PFSK-1 (cell line): ENCODE results near the gene TENM3.

ENCODE experiments used
- FOXP2 ChIP-seq: optimal IDR thresholded peaks from 2 replicates; pipeline ENCODE3; 2011; ENCODE audit warnings: borderline replicate concordance, control low read depth, inconsistent platforms; ENCODE audit not compliant: insufficient read depth; ENCODE audit errors: extremely low read length, extremely low read depth
- POLR2AphosphoS5 ChIP-seq: IDR thresholded peaks from 2 replicates; pipeline ENCODE4 v1.6.1; 2012; ENCODE audit warnings: low read depth, mild to moderate bottlenecking, control low read depth, low read length, moderate library complexity
- SIN3A ChIP-seq: IDR thresholded peaks from 2 replicates; pipeline ENCODE4 v1.6.1; 2012; ENCODE audit warnings: mild to moderate bottlenecking, low read length, moderate library complexity, borderline replicate concordance; ENCODE audit not compliant: insufficient read depth
- TAF1 ChIP-seq: IDR thresholded peaks from 2 replicates; pipeline ENCODE4 v1.6.1; 2012; ENCODE audit warnings: low read length, control low read depth, borderline replicate concordance; ENCODE audit not compliant: insufficient read depth
- TF ChIP-seq, protein P1 (sequence below), 2 experiments: IDR thresholded peaks; 2 replicates each; pipeline versions ENCODE4 v1.6.1 to v1.8.0; 2011 to 2012; ENCODE audit warnings: low read depth in 2 of 2, low read length in 2 of 2, control low read depth in 1 of 2, inconsistent platforms in 1 of 2, mild to moderate bottlenecking in 1 of 2, moderate library complexity in 1 of 2; ENCODE audit not compliant: insufficient read depth in 1 of 2

TENM3 gene

GRCh38 chr4:182367153-182367552 is 124.0 kb downstream of the TENM3 start:
- no peak for TF ChIP-seq SIN3A
- TF ChIP-seq, protein P1, sequence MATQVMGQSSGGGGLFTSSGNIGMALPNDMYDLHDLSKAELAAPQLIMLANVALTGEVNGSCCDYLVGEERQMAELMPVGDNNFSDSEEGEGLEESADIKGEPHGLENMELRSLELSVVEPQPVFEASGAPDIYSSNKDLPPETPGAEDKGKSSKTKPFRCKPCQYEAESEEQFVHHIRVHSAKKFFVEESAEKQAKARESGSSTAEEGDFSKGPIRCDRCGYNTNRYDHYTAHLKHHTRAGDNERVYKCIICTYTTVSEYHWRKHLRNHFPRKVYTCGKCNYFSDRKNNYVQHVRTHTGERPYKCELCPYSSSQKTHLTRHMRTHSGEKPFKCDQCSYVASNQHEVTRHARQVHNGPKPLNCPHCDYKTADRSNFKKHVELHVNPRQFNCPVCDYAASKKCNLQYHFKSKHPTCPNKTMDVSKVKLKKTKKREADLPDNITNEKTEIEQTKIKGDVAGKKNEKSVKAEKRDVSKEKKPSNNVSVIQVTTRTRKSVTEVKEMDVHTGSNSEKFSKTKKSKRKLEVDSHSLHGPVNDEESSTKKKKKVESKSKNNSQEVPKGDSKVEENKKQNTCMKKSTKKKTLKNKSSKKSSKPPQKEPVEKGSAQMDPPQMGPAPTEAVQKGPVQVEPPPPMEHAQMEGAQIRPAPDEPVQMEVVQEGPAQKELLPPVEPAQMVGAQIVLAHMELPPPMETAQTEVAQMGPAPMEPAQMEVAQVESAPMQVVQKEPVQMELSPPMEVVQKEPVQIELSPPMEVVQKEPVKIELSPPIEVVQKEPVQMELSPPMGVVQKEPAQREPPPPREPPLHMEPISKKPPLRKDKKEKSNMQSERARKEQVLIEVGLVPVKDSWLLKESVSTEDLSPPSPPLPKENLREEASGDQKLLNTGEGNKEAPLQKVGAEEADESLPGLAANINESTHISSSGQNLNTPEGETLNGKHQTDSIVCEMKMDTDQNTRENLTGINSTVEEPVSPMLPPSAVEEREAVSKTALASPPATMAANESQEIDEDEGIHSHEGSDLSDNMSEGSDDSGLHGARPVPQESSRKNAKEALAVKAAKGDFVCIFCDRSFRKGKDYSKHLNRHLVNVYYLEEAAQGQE (IDR thresholded peaks at IDR 0.05; ENCODE audit: insufficient read depth in 1 of 2, low read depth in 2 of 2, low read length in 2 of 2), result no peak
- TF ChIP-seq TAF1, result no peak
- TF ChIP-seq FOXP2, result no peak
- no peak for TF ChIP-seq POLR2AphosphoS5

DNA sequence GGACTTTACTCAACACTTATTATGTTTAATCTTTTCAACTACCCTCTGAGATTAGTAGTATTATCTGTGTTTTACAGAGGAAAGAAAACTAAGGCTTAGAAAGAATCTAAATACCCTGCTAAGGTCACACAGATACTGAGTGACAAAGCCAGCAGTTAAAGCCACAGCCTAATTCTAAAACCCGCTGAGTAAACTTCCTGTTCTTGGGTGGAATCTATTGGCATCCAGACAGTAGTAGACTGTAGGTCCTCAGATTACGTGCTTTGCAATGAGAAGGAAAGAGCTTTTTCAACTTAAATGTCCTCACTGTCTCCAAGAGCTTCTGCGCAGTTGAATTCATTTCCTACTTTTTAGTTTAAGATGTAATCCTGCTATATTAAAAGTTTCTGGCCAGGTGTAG is 126.0 kb downstream of the TENM3 start:
- TF ChIP-seq TAF1 (no peak), POLR2AphosphoS5 (no peak), SIN3A (no peak), FOXP2 (no peak)
- TF ChIP-seq, protein P1 (IDR thresholded peaks at IDR 0.05; ENCODE audit: insufficient read depth in 1 of 2, low read depth in 2 of 2, low read length in 2 of 2), result no peak

- TF ChIP-seq SIN3A, result no peak
- no peak for TF ChIP-seq TAF1
- TF ChIP-seq FOXP2, result no peak
- TF ChIP-seq, protein P1 (IDR thresholded peaks at IDR 0.05; ENCODE audit: insufficient read depth in 1 of 2, low read depth in 2 of 2, low read length in 2 of 2), result no peak
- no peak for TF ChIP-seq POLR2AphosphoS5
These were observed 127.3 kb downstream of the TENM3 start for GRCh38 chr4:182370491-182370890.

DNA sequence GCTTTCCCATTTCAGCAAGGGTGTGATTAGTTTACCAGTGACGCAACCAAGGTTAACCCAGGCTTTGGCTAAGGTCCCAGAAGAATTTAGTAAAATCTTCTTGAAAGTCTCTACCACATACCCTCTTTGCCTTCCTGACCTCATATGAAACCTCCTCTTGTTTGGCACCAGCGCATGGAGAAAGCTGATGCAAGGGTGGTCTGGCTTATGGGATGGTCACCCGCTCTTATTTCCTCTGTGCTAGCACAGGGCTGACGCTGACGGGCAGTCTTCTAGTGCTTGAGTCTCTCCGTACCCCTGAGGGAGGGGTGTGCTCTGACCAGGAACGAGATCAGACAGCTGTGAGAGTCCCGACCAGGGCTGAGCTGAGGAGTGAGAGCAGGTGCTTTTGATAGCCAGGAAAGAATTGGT is 137.6 kb downstream of the TENM3 start:
- TF ChIP-seq, protein P1 (IDR thresholded peaks at IDR 0.05; ENCODE audit: insufficient read depth in 1 of 2, low read depth in 2 of 2, low read length in 2 of 2), result no peak
- TF ChIP-seq SIN3A (no peak), POLR2AphosphoS5 (no peak), TAF1 (no peak), FOXP2 (no peak)

DNA sequence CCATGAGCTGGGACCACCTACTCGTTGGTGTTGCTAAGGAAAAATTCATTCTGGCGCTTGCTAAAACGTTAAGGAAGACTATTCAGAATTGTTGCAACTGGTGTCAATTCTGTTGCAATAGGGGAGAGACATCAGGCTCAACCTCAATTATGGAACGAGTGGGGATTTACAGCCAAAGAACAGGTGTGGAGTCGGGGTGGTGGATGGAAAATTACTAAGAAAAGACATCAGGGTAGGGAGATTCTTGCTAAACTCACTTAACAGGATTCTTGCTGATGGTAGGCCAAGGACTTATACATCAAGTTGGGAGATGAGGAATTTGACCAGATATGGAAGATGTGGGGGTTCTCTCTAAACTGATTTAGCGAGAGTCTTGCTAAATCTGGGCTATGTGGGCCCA is 139.7 kb downstream of the TENM3 start:
- no peak for TF ChIP-seq FOXP2
- TF ChIP-seq POLR2AphosphoS5, result no peak
- no peak for TF ChIP-seq SIN3A
- TF ChIP-seq, protein P1 (IDR thresholded peaks at IDR 0.05; ENCODE audit: insufficient read depth in 1 of 2, low read depth in 2 of 2, low read length in 2 of 2), result no peak
- TF ChIP-seq TAF1, result no peak
